ENCODE results near the gene B4GALNT3.

The B4GALNT3 gene

GRCh38 chr12:508795-509194, 49.1 kb downstream of the B4GALNT3 start:
- Histone ChIP-seq H3K27ac (no peak overlapping the region), H3K9me3 (ENCODE audit: low read depth, low read length) (no peaks in the 10 kb centered on the region), H3K36me3 (ENCODE audit: insufficient read depth, low read length) (no peaks in the 10 kb centered on the region), H3K4me3 (no peak overlapping the region), H3K9ac (ENCODE audit: insufficient read length) (no peak overlapping the region)
- TF ChIP-seq POLR2AphosphoS5 (IDR thresholded peaks at IDR 0.05; ENCODE audit: borderline replicate concordance, low read depth, low read length), result no peak
- no peak for TF ChIP-seq EZH2 (IDR thresholded peaks at IDR 0.05)
- TF ChIP-seq FOXP2 (optimal IDR thresholded peaks at IDR 0.05; ENCODE audit: control extremely low read depth, extremely low read length, insufficient read depth), result no peak
- DNase-seq (ENCODE audit: low read depth, low spot score), result no peak

GRCh38 chr12:509500-509899, 49.8 kb downstream of the B4GALNT3 start:
- peak; percentile 1 for DNase-seq (ENCODE audit: low read depth, low spot score)
- H3K36me3 ChIP-seq (ENCODE audit: insufficient read depth, low read length), result no peaks in the 10 kb centered on the region
- no peaks in the 10 kb centered on the region for H3K9me3 ChIP-seq (ENCODE audit: low read depth, low read length)
- H3K27ac ChIP-seq, result no peak overlapping the region
- H3K4me3 ChIP-seq, result peak overlapping the region; percentile 15; the same call in 1 of the 2 replicates
- TF ChIP-seq EZH2 (IDR thresholded peaks at IDR 0.05), result no peak
- TF ChIP-seq POLR2AphosphoS5 (IDR thresholded peaks at IDR 0.05; ENCODE audit: borderline replicate concordance, low read depth, low read length), result no peak
- TF ChIP-seq FOXP2 (optimal IDR thresholded peaks at IDR 0.05; ENCODE audit: control extremely low read depth, extremely low read length, insufficient read depth), result no peak
- peak overlapping the region; percentile 32 for H3K9ac ChIP-seq (ENCODE audit: insufficient read length)

- Histone ChIP-seq H3K9ac (ENCODE audit: insufficient read length) (no peak overlapping the region), H3K27ac (no peak overlapping the region), H3K9me3 (ENCODE audit: low read depth, low read length) (no peaks in the 10 kb centered on the region), H3K4me3 (no peak overlapping the region), H3K36me3 (ENCODE audit: insufficient read depth, low read length) (no peaks in the 10 kb centered on the region)
- TF ChIP-seq FOXP2 (optimal IDR thresholded peaks at IDR 0.05; ENCODE audit: control extremely low read depth, extremely low read length, insufficient read depth) (no peak), EZH2 (IDR thresholded peaks at IDR 0.05) (no peak), POLR2AphosphoS5 (IDR thresholded peaks at IDR 0.05; ENCODE audit: borderline replicate concordance, low read depth, low read length) (no peak)
- DNase-seq (ENCODE audit: low read depth, low spot score), result no peak
Measured at GRCh38 chr12:510071-510825, 50.5 kb downstream of the B4GALNT3 start.

- no peak for DNase-seq (ENCODE audit: low read depth, low spot score)
- H3K36me3 ChIP-seq (ENCODE audit: insufficient read depth, low read length), result no peaks in the 10 kb centered on the region
- H3K9me3 ChIP-seq (ENCODE audit: low read depth, low read length), result no peaks in the 10 kb centered on the region
- no peak overlapping the region for H3K9ac ChIP-seq (ENCODE audit: insufficient read length)
- no peak overlapping the region for H3K27ac ChIP-seq
- TF ChIP-seq EZH2 (IDR thresholded peaks at IDR 0.05), result no peak
- no peak for TF ChIP-seq POLR2AphosphoS5 (IDR thresholded peaks at IDR 0.05; ENCODE audit: borderline replicate concordance, low read depth, low read length)
- no peak for TF ChIP-seq FOXP2 (optimal IDR thresholded peaks at IDR 0.05; ENCODE audit: control extremely low read depth, extremely low read length, insufficient read depth)
- no peak overlapping the region for H3K4me3 ChIP-seq
Measured at GRCh38 chr12:512933-513332, 53.2 kb downstream of the B4GALNT3 start.

GRCh38 chr12:513446-513845, 53.7 kb downstream of the B4GALNT3 start:
- H3K36me3 ChIP-seq (ENCODE audit: insufficient read depth, low read length), result no peaks in the 10 kb centered on the region
- no peak overlapping the region for H3K27ac ChIP-seq
- H3K9ac ChIP-seq (ENCODE audit: insufficient read length), result no peak overlapping the region
- H3K9me3 ChIP-seq (ENCODE audit: low read depth, low read length), result no peaks in the 10 kb centered on the region
- DNase-seq (ENCODE audit: low read depth, low spot score), result no peak
- TF ChIP-seq EZH2 (IDR thresholded peaks at IDR 0.05) (no peak), FOXP2 (optimal IDR thresholded peaks at IDR 0.05; ENCODE audit: control extremely low read depth, extremely low read length, insufficient read depth) (no peak), POLR2AphosphoS5 (IDR thresholded peaks at IDR 0.05; ENCODE audit: borderline replicate concordance, low read depth, low read length) (no peak)
- H3K4me3 ChIP-seq, result no peak overlapping the region

- H3K4me3 ChIP-seq, result no peak overlapping the region
- no peak overlapping the region for H3K9ac ChIP-seq (ENCODE audit: insufficient read length)
- DNase-seq (ENCODE audit: low read depth, low spot score), result no peak
- TF ChIP-seq FOXP2 (optimal IDR thresholded peaks at IDR 0.05; ENCODE audit: control extremely low read depth, extremely low read length, insufficient read depth) (no peak), EZH2 (IDR thresholded peaks at IDR 0.05) (no peak), POLR2AphosphoS5 (IDR thresholded peaks at IDR 0.05; ENCODE audit: borderline replicate concordance, low read depth, low read length) (no peak)
- H3K9me3 ChIP-seq (ENCODE audit: low read depth, low read length), result no peaks in the 10 kb centered on the region
- no peaks in the 10 kb centered on the region for H3K36me3 ChIP-seq (ENCODE audit: insufficient read depth, low read length)
- no peak overlapping the region for H3K27ac ChIP-seq
Measured at GRCh38 chr12:517538-517937, 57.8 kb downstream of the B4GALNT3 start.

GRCh38 chr12:520119-520518, 60.4 kb downstream of the B4GALNT3 start:
- H3K27ac ChIP-seq, result no peak overlapping the region
- H3K36me3 ChIP-seq (ENCODE audit: insufficient read depth, low read length), result no peaks in the 10 kb centered on the region
- no peaks in the 10 kb centered on the region for H3K9me3 ChIP-seq (ENCODE audit: low read depth, low read length)
- TF ChIP-seq FOXP2 (optimal IDR thresholded peaks at IDR 0.05; ENCODE audit: control extremely low read depth, extremely low read length, insufficient read depth), result no peak
- TF ChIP-seq POLR2AphosphoS5 (IDR thresholded peaks at IDR 0.05; ENCODE audit: borderline replicate concordance, low read depth, low read length), result no peak
- no peak for TF ChIP-seq EZH2 (IDR thresholded peaks at IDR 0.05)
- no peak overlapping the region for H3K9ac ChIP-seq (ENCODE audit: insufficient read length)
- no peak for DNase-seq (ENCODE audit: low read depth, low spot score)
- H3K4me3 ChIP-seq, result no peak overlapping the region

- DNase-seq (ENCODE audit: low read depth, low spot score), result no peak
- TF ChIP-seq FOXP2 (optimal IDR thresholded peaks at IDR 0.05; ENCODE audit: control extremely low read depth, extremely low read length, insufficient read depth) (no peak), EZH2 (IDR thresholded peaks at IDR 0.05) (no peak), POLR2AphosphoS5 (IDR thresholded peaks at IDR 0.05; ENCODE audit: borderline replicate concordance, low read depth, low read length) (no peak)
- Histone ChIP-seq H3K4me3 (no peak overlapping the region), H3K36me3 (ENCODE audit: insufficient read depth, low read length) (no peaks in the 10 kb centered on the region), H3K9ac (ENCODE audit: insufficient read length) (no peak overlapping the region), H3K9me3 (ENCODE audit: low read depth, low read length) (no peaks in the 10 kb centered on the region), H3K27ac (no peak overlapping the region)
Measured at GRCh38 chr12:522692-523378, 63.1 kb downstream of the B4GALNT3 start.

All from SK-N-MC (cell line).